ENCODE data around the gene KLC1. TPM values are rescaled to one million over a fixed set of nuclear protein-coding genes. Genes with fewer than 3 reads are reported as not detected.

The KLC1 gene
- total RNA-seq, 2 donors from 2014 or later: 170 to 178 TPM

GRCh38 chr14:103662591-103662990, 33.6 kb downstream of the KLC1 start:
- Mint-ChIP-seq H3K4me1 (no peaks in the 10 kb centered on the region), H3K4me3 (no peak overlapping the region), H3K27me3 (ENCODE audit: insufficient read depth) (no peaks in the 10 kb centered on the region), H3K27ac (peak overlapping the region; percentile 0), H3K9me3 (no peaks in the 10 kb centered on the region), H3K36me3 (ENCODE audit: low read depth) (peaks cover 67% of the 10 kb centered on the region)
- no peak overlapping the region for H3K9ac ChIP-seq (ENCODE audit: extremely low read depth, low read length, poor library complexity, severe bottlenecking)
- peaks cover 78% of the 10 kb centered on the region for H3K36me3 ChIP-seq (ENCODE audit: control insufficient read depth, insufficient read depth, low read length)
- no peak for DNase-seq
- H3K9me3 ChIP-seq (ENCODE audit: control insufficient read depth, low read length): no peaks in the 10 kb centered on the region
- 95 to 96% methylated on average over 14 to 17 of the region's 17 CpGs for WGBS, 2 experiments (ENCODE audit: insufficient coverage in 1 of 2, insufficient read length in 1 of 2)
- H3K27me3 ChIP-seq (ENCODE audit: control insufficient read depth, insufficient read depth, low read length, poor library complexity, severe bottlenecking): no peaks in the 10 kb centered on the region
- no peak for TF ChIP-seq CTCF (conservative IDR thresholded peaks at IDR 0.05)
- no peak overlapping the region for H3K27ac ChIP-seq (ENCODE audit: low read depth, low read length)
- no peak overlapping the region for H3K4me3 ChIP-seq (ENCODE audit: low read length)
- H3K4me1 ChIP-seq (ENCODE audit: control insufficient read depth, insufficient read depth, low read length): no peaks in the 10 kb centered on the region

GRCh38 chr14:103663506-103663905, 34.5 kb downstream of the KLC1 start:
- H3K4me3 Mint-ChIP-seq: no peak overlapping the region
- H3K27ac Mint-ChIP-seq: peak overlapping the region; percentile 65

GRCh38 chr14:103667671-103668070, 38.7 kb downstream of the KLC1 start:
- no peak overlapping the region for H3K4me3 Mint-ChIP-seq
- Histone ChIP-seq H3K4me3 (ENCODE audit: low read length) (no peak overlapping the region), H3K27me3 (ENCODE audit: control insufficient read depth, insufficient read depth, low read length, poor library complexity, severe bottlenecking) (no peaks in the 10 kb centered on the region), H3K27ac (ENCODE audit: low read depth, low read length) (no peak overlapping the region), H3K4me1 (ENCODE audit: control insufficient read depth, insufficient read depth, low read length) (no peaks in the 10 kb centered on the region), H3K36me3 (ENCODE audit: control insufficient read depth, insufficient read depth, low read length) (peaks cover 77% of the 10 kb centered on the region), H3K9me3 (ENCODE audit: control insufficient read depth, low read length) (no peaks in the 10 kb centered on the region), H3K9ac (ENCODE audit: extremely low read depth, low read length, poor library complexity, severe bottlenecking) (no peak overlapping the region)
- DNase-seq: no peak
- H3K4me1 Mint-ChIP-seq: no peaks in the 10 kb centered on the region
- no peaks in the 10 kb centered on the region for H3K9me3 Mint-ChIP-seq
- H3K27ac Mint-ChIP-seq: no peak overlapping the region
- TF ChIP-seq CTCF (conservative IDR thresholded peaks at IDR 0.05): no peak
- H3K27me3 Mint-ChIP-seq (ENCODE audit: insufficient read depth): no peaks in the 10 kb centered on the region
- WGBS, 2 experiments (ENCODE audit: insufficient coverage in 1 of 2, insufficient read length in 1 of 2): 97 to 100% methylated on average over 2 to 4 of the region's 4 CpGs
- peaks cover 65% of the 10 kb centered on the region for H3K36me3 Mint-ChIP-seq (ENCODE audit: low read depth)

More at GRCh38 chr14:103663506-103663905, 34.5 kb downstream of the KLC1 start:
- Mint-ChIP-seq H3K27me3 (ENCODE audit: insufficient read depth) (no peaks in the 10 kb centered on the region), H3K9me3 (no peaks in the 10 kb centered on the region), H3K4me1 (no peaks in the 10 kb centered on the region), H3K36me3 (ENCODE audit: low read depth) (peaks cover 63% of the 10 kb centered on the region)
- Histone ChIP-seq H3K27ac (ENCODE audit: low read depth, low read length) (no peak overlapping the region), H3K9ac (ENCODE audit: extremely low read depth, low read length, poor library complexity, severe bottlenecking) (no peak overlapping the region), H3K27me3 (ENCODE audit: control insufficient read depth, insufficient read depth, low read length, poor library complexity, severe bottlenecking) (no peaks in the 10 kb centered on the region), H3K4me1 (ENCODE audit: control insufficient read depth, insufficient read depth, low read length) (no peaks in the 10 kb centered on the region), H3K9me3 (ENCODE audit: control insufficient read depth, low read length) (no peaks in the 10 kb centered on the region), H3K4me3 (ENCODE audit: low read length) (no peak overlapping the region), H3K36me3 (ENCODE audit: control insufficient read depth, insufficient read depth, low read length) (peaks cover 78% of the 10 kb centered on the region)
- no peak for TF ChIP-seq CTCF (conservative IDR thresholded peaks at IDR 0.05)
- no peak for DNase-seq
- WGBS, 2 experiments (ENCODE audit: insufficient coverage in 1 of 2, insufficient read length in 1 of 2): 95 to 100% methylated on average over 3 to 13 of the region's 13 CpGs
